ENCODE results near the gene CNTN4.

The CNTN4 gene

GRCh38 chr3:2198776-2199279, 100.2 kb downstream of the CNTN4 start:
- H3K4me2 ChIP-seq: no peak overlapping the region
- TF ChIP-seq CTCF (conservative IDR thresholded peaks at IDR 0.05; ENCODE audit: low read depth, low read length): no peak
- H2AFZ ChIP-seq (ENCODE audit: low read depth): no peak overlapping the region
- H3K9ac ChIP-seq: no peak overlapping the region
- H3K4me3 ChIP-seq (IDR thresholded peaks at IDR 0.05; ENCODE audit: insufficient read depth, low read depth, low read length): no peak overlapping the region
- no peaks in the 10 kb centered on the region for H3K79me2 ChIP-seq (ENCODE audit: insufficient read depth, low read depth)
- H3K36me3 ChIP-seq (ENCODE audit: insufficient read depth): no peaks in the 10 kb centered on the region
- H3K27me3 ChIP-seq (ENCODE audit: insufficient read depth, low read depth): no peaks in the 10 kb centered on the region
- H3K27ac ChIP-seq: no peak overlapping the region
- H3K4me1 ChIP-seq (ENCODE audit: low read depth, poor library complexity, severe bottlenecking): no peaks in the 10 kb centered on the region
- no peaks in the 10 kb centered on the region for H4K20me1 ChIP-seq (ENCODE audit: insufficient read depth)

- Histone ChIP-seq H3K9ac (no peak overlapping the region), H3K4me3 (IDR thresholded peaks at IDR 0.05; ENCODE audit: insufficient read depth, low read depth, low read length) (no peak overlapping the region), H4K20me1 (ENCODE audit: insufficient read depth) (no peaks in the 10 kb centered on the region), H3K79me2 (ENCODE audit: insufficient read depth, low read depth) (no peaks in the 10 kb centered on the region), H3K4me2 (no peak overlapping the region), H3K27ac (no peak overlapping the region), H3K4me1 (ENCODE audit: low read depth, poor library complexity, severe bottlenecking) (no peaks in the 10 kb centered on the region), H2AFZ (ENCODE audit: low read depth) (no peak overlapping the region), H3K27me3 (ENCODE audit: insufficient read depth, low read depth) (no peaks in the 10 kb centered on the region), H3K36me3 (ENCODE audit: insufficient read depth) (no peaks in the 10 kb centered on the region)
- TF ChIP-seq CTCF (conservative IDR thresholded peaks at IDR 0.05; ENCODE audit: low read depth, low read length): no peak
Measured at GRCh38 chr3:2204054-2204453, 105.4 kb downstream of the CNTN4 start.

GRCh38 chr3:2205692-2206091, 107.0 kb downstream of the CNTN4 start:
- Histone ChIP-seq H3K27ac (no peak overlapping the region), H3K27me3 (ENCODE audit: insufficient read depth, low read depth) (no peaks in the 10 kb centered on the region), H3K4me3 (IDR thresholded peaks at IDR 0.05; ENCODE audit: insufficient read depth, low read depth, low read length) (no peak overlapping the region), H3K36me3 (ENCODE audit: insufficient read depth) (no peaks in the 10 kb centered on the region), H3K79me2 (ENCODE audit: insufficient read depth, low read depth) (no peaks in the 10 kb centered on the region), H3K4me2 (no peak overlapping the region), H3K4me1 (ENCODE audit: low read depth, poor library complexity, severe bottlenecking) (no peaks in the 10 kb centered on the region), H3K9ac (no peak overlapping the region), H2AFZ (ENCODE audit: low read depth) (no peak overlapping the region), H4K20me1 (ENCODE audit: insufficient read depth) (no peaks in the 10 kb centered on the region)
- no peak for TF ChIP-seq CTCF (conservative IDR thresholded peaks at IDR 0.05; ENCODE audit: low read depth, low read length)

GRCh38 chr3:2206536-2206935, 107.9 kb downstream of the CNTN4 start:
- no peaks in the 10 kb centered on the region for H3K79me2 ChIP-seq (ENCODE audit: insufficient read depth, low read depth)
- TF ChIP-seq CTCF (conservative IDR thresholded peaks at IDR 0.05; ENCODE audit: low read depth, low read length): no peak
- no peaks in the 10 kb centered on the region for H3K36me3 ChIP-seq (ENCODE audit: insufficient read depth)
- no peak overlapping the region for H3K9ac ChIP-seq
- H2AFZ ChIP-seq (ENCODE audit: low read depth): no peak overlapping the region
- H3K27ac ChIP-seq: no peak overlapping the region
- H3K27me3 ChIP-seq (ENCODE audit: insufficient read depth, low read depth): no peaks in the 10 kb centered on the region
- no peak overlapping the region for H3K4me3 ChIP-seq (IDR thresholded peaks at IDR 0.05; ENCODE audit: insufficient read depth, low read depth, low read length)
- no peak overlapping the region for H3K4me2 ChIP-seq
- no peaks in the 10 kb centered on the region for H4K20me1 ChIP-seq (ENCODE audit: insufficient read depth)
- no peaks in the 10 kb centered on the region for H3K4me1 ChIP-seq (ENCODE audit: low read depth, poor library complexity, severe bottlenecking)

All from KMS-11 (cell line).